GM13976 (cell line): ENCODE measurements around the gene ZNF761.
"Not testable (repeated sequence)": the region's sequence is repeated elsewhere in the genome, so short reads cannot be mapped to it uniquely, and the experiment has no call there.

Experiments used
- DNase-seq: peaks from one replicate; pipeline ENCODE4 v3.0.0; 2012; ENCODE audit warnings: low spot score
- CTCF ChIP-seq: IDR thresholded peaks from 2 replicates; pipeline ENCODE4 v1.5.1; 2012; ENCODE audit warnings: borderline replicate concordance, mild to moderate bottlenecking; ENCODE audit not compliant: insufficient read depth; ENCODE audit errors: extremely low read depth, missing control alignments, control extremely low read depth
- in situ Hi-C: fragments of 300-500 bp; cut with MboI; formaldehyde crosslinking; loops from one replicate; pipeline ENCODE4 v1.12.0; 2022; ENCODE audit warnings: low sequenced_read_pairs, mixed read lengths, inconsistent platforms; ENCODE audit not compliant: unreplicated experiment

Gene ZNF761

DNA sequence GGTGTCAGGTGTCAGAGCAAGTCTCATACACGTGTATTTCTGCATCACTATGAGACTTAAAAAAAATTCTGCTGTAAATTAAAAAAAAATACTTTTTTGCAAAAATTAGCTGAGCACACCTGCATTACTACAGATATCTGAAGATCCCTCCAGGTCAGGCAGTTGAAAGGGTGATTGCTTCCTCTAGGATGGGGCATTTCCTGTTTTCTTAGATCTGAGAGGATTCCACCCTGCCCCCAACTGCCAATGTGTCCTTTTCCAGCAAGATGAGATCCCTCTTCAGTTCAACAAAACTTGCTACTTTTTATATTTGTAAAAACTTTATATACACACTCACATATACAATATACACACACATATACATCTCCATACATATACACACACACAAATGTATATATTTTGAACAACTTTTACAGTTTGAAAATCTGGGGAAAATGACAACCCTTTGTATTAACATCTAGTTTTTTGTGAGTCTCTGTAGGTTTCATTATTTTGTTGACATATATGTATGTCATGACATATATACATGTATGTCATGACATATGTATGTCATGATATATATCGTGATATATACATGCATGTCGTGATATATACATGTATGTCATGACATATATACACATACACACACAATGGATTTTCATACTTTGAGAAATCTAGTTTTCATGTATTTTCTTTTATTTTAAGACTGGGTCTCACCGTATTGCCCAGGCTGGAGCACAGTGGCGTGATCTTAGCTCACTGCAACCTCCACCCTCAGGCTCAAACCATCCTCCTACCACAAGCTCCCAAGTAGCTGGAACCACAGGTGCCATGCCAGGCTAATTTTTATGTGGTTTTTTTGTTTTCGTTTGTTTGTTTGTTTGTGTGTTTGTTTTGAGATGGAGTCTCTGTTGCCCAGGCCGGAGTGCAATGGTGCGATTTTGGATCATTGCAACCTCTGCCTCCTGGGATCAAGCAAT lies 53.5 kb downstream of the ZNF761 start:
- TF ChIP-seq CTCF: no peak
- in situ Hi-C loops: no loop called here
- DNase-seq: no peak

- DNase-seq: no peak
- TF ChIP-seq CTCF: no peak
- in situ Hi-C loops: no loop called here
Observed at GRCh38 chr19:53492153-53492552, 60.4 kb downstream of the ZNF761 start.

- in situ Hi-C loops, DNase-seq: not testable (repeated sequence)
Observed at GRCh38 chr19:53497311-53498023, 65.7 kb downstream of the ZNF761 start.

- DNase-seq, in situ Hi-C loops: not testable (repeated sequence)
Observed at GRCh38 chr19:53498024-53498395, 66.2 kb downstream of the ZNF761 start.

GRCh38 chr19:53503151-53503550 lies 71.4 kb downstream of the ZNF761 start:
- DNase-seq, in situ Hi-C loops: not testable (repeated sequence)

DNA sequence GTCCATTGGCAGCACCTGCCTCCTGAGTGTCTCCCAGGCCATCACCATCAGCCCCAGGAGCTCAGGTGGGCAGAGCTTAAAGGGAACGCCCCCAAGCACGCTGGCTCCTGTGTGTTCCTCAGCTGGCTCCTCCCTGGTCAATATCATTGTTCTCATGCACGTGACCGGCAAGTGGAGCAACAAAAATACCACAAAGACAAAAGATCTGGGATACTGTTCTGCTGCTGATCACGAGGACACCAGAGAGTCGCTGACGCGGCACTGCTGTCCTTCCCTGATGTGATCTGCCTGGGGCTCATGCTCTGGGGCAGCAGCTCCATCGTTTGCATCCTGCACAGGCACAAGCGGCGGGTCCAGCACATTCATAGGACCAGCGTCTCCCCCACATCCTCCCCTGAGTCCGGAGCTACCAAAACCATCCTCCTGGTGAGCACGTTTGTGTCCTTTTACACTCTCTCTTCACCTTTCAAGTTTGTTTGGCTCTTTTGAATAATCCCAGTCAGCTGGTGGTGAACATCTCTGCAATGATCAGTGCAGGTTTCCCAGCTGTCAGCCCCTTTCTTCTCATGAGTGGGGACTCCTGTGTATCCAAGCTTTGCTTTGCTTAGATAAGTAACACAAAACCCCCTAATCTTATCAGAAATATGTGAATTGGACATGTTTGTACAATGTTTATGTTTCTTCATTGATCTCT lies 72.0 kb downstream of the ZNF761 start:
- in situ Hi-C loops, DNase-seq: not testable (repeated sequence)

DNA sequence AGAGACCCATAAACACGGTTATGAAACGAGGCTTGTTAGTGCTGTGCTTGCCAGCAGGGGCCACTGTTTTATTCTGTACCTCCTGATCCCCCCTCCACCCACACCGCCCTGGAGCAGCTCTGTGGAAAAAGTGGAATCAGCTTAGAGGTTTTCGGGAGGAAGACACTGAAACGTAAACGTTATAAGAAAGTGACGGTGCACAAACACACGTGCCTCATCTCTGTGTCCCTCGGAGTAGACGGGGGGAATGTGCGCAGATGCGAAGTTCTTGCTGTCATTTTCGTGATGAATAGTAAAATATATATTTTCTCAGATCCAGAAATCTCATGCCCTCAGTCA lies 72.5 kb downstream of the ZNF761 start:
- DNase-seq, in situ Hi-C loops: not testable (repeated sequence)

DNA sequence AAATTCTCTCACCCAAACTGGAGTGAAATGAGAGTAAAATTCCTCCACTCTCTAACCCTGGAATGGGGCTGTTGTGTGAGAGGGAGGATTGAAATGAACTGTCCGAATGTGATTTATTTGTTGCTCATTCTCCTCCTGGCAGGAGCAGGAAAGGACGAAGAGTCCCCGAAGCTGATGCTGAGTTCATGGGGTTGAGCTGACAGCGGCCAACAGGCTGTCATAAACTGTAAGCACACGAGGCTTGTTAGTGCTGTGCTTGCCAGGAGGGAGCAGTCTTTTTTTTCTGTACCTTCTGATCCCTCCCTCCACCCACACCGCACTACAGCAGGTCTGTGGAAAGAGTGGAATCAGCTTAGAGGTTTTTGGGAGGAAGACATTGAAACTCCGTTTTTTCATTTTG lies 73.1 kb downstream of the ZNF761 start:
- TF ChIP-seq CTCF: no peak
- in situ Hi-C loops: no loop called here
- no peak for DNase-seq

- no peak for DNase-seq
- TF ChIP-seq CTCF: no peak
- in situ Hi-C loops: no loop called here
Observed at GRCh38 chr19:53506728-53507127, 74.9 kb downstream of the ZNF761 start.
